ENCODE data around the gene CCDC197.

DNA sequence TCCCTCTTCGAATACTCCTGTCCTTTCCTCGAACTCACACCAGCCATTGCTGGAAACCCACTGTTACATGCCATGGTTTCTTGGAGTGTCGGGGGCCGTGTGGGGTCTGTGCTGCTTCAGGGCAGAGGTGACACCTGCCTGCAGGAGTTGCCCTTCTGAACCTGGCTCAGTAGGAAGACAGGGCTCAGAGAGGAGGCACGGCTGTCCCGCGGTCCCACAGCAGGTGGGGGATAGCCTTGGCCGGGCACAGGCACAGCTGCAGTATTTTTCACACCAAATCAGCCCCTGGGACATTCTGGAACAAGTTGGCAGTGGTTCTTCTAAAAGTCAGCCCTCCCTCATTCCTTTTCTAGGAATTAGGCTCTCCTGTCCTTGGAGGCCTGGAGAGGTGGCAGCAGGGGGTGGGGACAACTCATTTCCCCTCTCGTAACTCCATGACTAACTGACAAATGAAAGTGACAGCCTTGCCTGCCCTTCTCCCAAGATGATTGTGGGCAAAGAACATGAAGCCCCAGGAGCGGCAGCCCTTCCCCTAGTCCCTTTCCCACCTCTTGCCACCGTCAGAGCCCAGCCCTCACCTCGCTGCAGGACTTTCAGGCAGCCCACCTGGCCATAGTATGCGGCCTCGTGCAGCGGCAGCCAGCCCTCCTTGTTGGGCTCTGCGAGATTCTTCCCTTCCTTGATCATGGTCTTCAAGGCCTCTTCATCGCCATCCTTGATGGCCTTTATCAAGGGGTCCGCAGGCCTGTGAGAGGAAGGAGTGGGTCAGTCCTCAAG lies 43.2 kb upstream of the CCDC197 start:
- TF ChIP-seq, protein P1, sequence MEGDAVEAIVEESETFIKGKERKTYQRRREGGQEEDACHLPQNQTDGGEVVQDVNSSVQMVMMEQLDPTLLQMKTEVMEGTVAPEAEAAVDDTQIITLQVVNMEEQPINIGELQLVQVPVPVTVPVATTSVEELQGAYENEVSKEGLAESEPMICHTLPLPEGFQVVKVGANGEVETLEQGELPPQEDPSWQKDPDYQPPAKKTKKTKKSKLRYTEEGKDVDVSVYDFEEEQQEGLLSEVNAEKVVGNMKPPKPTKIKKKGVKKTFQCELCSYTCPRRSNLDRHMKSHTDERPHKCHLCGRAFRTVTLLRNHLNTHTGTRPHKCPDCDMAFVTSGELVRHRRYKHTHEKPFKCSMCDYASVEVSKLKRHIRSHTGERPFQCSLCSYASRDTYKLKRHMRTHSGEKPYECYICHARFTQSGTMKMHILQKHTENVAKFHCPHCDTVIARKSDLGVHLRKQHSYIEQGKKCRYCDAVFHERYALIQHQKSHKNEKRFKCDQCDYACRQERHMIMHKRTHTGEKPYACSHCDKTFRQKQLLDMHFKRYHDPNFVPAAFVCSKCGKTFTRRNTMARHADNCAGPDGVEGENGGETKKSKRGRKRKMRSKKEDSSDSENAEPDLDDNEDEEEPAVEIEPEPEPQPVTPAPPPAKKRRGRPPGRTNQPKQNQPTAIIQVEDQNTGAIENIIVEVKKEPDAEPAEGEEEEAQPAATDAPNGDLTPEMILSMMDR (IDR thresholded peaks at IDR 0.05), result no peak
- no peak for TF ChIP-seq ZFX (IDR thresholded peaks at IDR 0.05; ENCODE audit: borderline replicate concordance)

All from 22Rv1 (cell line).